Measurements from ENCODE around the gene KCNIP4. TPM values are rescaled to one million over a fixed set of nuclear protein-coding genes. Genes with fewer than 3 reads are reported as not detected.
A peak's percentile ranks its signal among the peaks of the same experiment; 100 is the strongest.

KCNIP4 gene
- total RNA-seq, 4 donors from 2014 or later, result not detected

- Histone ChIP-seq H3K4me3 (no peak overlapping the region), H3K9me3 (no peaks in the 10 kb centered on the region), H3K36me3 (no peaks in the 10 kb centered on the region), H3K27ac (no peak overlapping the region), H3K4me1 (no peaks in the 10 kb centered on the region), H3K27me3 (no peaks in the 10 kb centered on the region)
- no peak for DNase-seq (ENCODE audit: low spot score in 2 of 2)
- TF ChIP-seq EP300 (IDR thresholded peaks at IDR 0.05) (no peak), POLR2A (IDR thresholded peaks at IDR 0.05) (no peak), CTCF (IDR thresholded peaks at IDR 0.05) (no peak)
- 81 to 82% methylated on average over 9 of the region's 9 CpGs for WGBS, 2 donors
These were observed 153.5 kb downstream of the KCNIP4 start for GRCh38 chr4:21795091-21795490.

GRCh38 chr4:21792736-21793135, 155.8 kb downstream of the KCNIP4 start:
- H3K36me3 ChIP-seq, result no peaks in the 10 kb centered on the region
- TF ChIP-seq CTCF (IDR thresholded peaks at IDR 0.05) (no peak), POLR2A (IDR thresholded peaks at IDR 0.05) (no peak), EP300 (IDR thresholded peaks at IDR 0.05) (no peak)
- no peaks in the 10 kb centered on the region for H3K9me3 ChIP-seq
- no peaks in the 10 kb centered on the region for H3K4me1 ChIP-seq
- H3K27me3 ChIP-seq, result no peaks in the 10 kb centered on the region
- no peak overlapping the region for H3K27ac ChIP-seq
- no peak for DNase-seq (ENCODE audit: low spot score in 2 of 2)
- no peak overlapping the region for H3K4me3 ChIP-seq

- no peak for DNase-seq (ENCODE audit: low spot score in 2 of 2)
- Histone ChIP-seq H3K4me3 (no peak overlapping the region), H3K4me1 (no peaks in the 10 kb centered on the region), H3K27ac (no peak overlapping the region), H3K36me3 (no peaks in the 10 kb centered on the region), H3K9me3 (no peaks in the 10 kb centered on the region), H3K27me3 (no peaks in the 10 kb centered on the region)
- 36 to 39% methylated on average over 4 of the region's 4 CpGs for WGBS, 2 donors
- TF ChIP-seq EP300 (IDR thresholded peaks at IDR 0.05) (no peak), CTCF (IDR thresholded peaks at IDR 0.05) (peak in 4 of 5 experiments; percentile 10 to 38 (median 30))
These were observed 158.0 kb downstream of the KCNIP4 start for GRCh38 chr4:21790438-21791029.

GRCh38 chr4:21780148-21780547, 168.4 kb downstream of the KCNIP4 start:
- no peaks in the 10 kb centered on the region for H3K9me3 ChIP-seq
- no peaks in the 10 kb centered on the region for H3K4me1 ChIP-seq
- no peak for DNase-seq (ENCODE audit: low spot score in 2 of 2)
- H3K36me3 ChIP-seq, result no peaks in the 10 kb centered on the region
- no peak for TF ChIP-seq POLR2A (IDR thresholded peaks at IDR 0.05)
- no peak for TF ChIP-seq CTCF (IDR thresholded peaks at IDR 0.05)
- TF ChIP-seq EP300 (IDR thresholded peaks at IDR 0.05), result no peak
- H3K27me3 ChIP-seq, result no peaks in the 10 kb centered on the region
- no peak overlapping the region for H3K27ac ChIP-seq
- no peak overlapping the region for H3K4me3 ChIP-seq

GRCh38 chr4:21778702-21779101, 169.9 kb downstream of the KCNIP4 start:
- no peak overlapping the region for H3K4me3 ChIP-seq
- H3K27me3 ChIP-seq, result no peaks in the 10 kb centered on the region
- H3K9me3 ChIP-seq, result no peaks in the 10 kb centered on the region
- H3K27ac ChIP-seq, result no peak overlapping the region
- H3K4me1 ChIP-seq, result no peaks in the 10 kb centered on the region
- H3K36me3 ChIP-seq, result no peaks in the 10 kb centered on the region
- WGBS, 2 donors, result 54 to 55% methylated on average over 2 of the region's 2 CpGs
- TF ChIP-seq CTCF (IDR thresholded peaks at IDR 0.05), result no peak
- no peak for TF ChIP-seq POLR2A (IDR thresholded peaks at IDR 0.05)
- TF ChIP-seq EP300 (IDR thresholded peaks at IDR 0.05), result no peak
- no peak for DNase-seq (ENCODE audit: low spot score in 2 of 2)

Measured in tibial nerve (tissue), 4 donors.